ENCODE data around the gene VAMP5. TPM values are rescaled to one million over a fixed set of nuclear protein-coding genes. Genes with fewer than 3 reads are reported as not detected.

The VAMP5 gene
- total and polyA plus RNA-seq, 2 donors from 2014 or later: 46.0 to 145 TPM

- Histone ChIP-seq H3K27ac (ENCODE audit: low read depth in 2 of 2, low read length in 2 of 2) (no peak overlapping the region), H3K9ac (ENCODE audit: low read length in 3 of 3) (no peak overlapping the region), H3K4me1 (ENCODE audit: control insufficient read depth in 2 of 3, insufficient read depth in 2 of 3, low read depth in 1 of 3, low read length in 3 of 3) (peaks cover 0 to 7% (median 6%) of the 10 kb centered on the region in 3 donors), H3K36me3 (ENCODE audit: control insufficient read depth in 2 of 3, insufficient read depth in 3 of 3, low read length in 3 of 3) (peaks cover 4 to 28% (median 26%) of the 10 kb centered on the region in 3 donors), H3K4me3 (ENCODE audit: low read length in 3 of 3) (no peak overlapping the region), H3K27me3 (ENCODE audit: control insufficient read depth, insufficient read depth, low read length) (no peaks in the 10 kb centered on the region), H3K9me3 (ENCODE audit: control insufficient read depth in 2 of 3, insufficient read depth in 1 of 3, low read length in 3 of 3) (no peaks in the 10 kb centered on the region)
- TF ChIP-seq CTCF (IDR thresholded peaks at IDR 0.05; ENCODE audit: borderline replicate concordance, extremely low read depth, insufficient read depth): no peak
- DNase-seq (no peak), FAIRE-seq (no peak)
- intact Hi-C loops (cut with DNase I): no loop called here
Observed at GRCh38 chr2:85619617-85620016, 35.4 kb downstream of the VAMP5 start.

- DNase-seq (no peak), FAIRE-seq (no peak)
- no peak overlapping the region for H3K27ac ChIP-seq (ENCODE audit: low read depth in 2 of 2, low read length in 2 of 2)
- intact Hi-C loops (cut with DNase I): no loop called here
- H3K4me3 ChIP-seq (ENCODE audit: low read length in 3 of 3): no peak overlapping the region
- peaks cover 0 to 7% (median 6%) of the 10 kb centered on the region in 3 donors for H3K4me1 ChIP-seq (ENCODE audit: control insufficient read depth in 2 of 3, insufficient read depth in 2 of 3, low read depth in 1 of 3, low read length in 3 of 3)
- H3K9me3 ChIP-seq (ENCODE audit: control insufficient read depth in 2 of 3, insufficient read depth in 1 of 3, low read length in 3 of 3): no peaks in the 10 kb centered on the region
- H3K36me3 ChIP-seq (ENCODE audit: control insufficient read depth in 2 of 3, insufficient read depth in 3 of 3, low read length in 3 of 3): peaks cover 7 to 39% (median 35%) of the 10 kb centered on the region in 3 donors
- no peak for TF ChIP-seq CTCF (IDR thresholded peaks at IDR 0.05; ENCODE audit: borderline replicate concordance, extremely low read depth, insufficient read depth)
- no peaks in the 10 kb centered on the region for H3K27me3 ChIP-seq (ENCODE audit: control insufficient read depth, insufficient read depth, low read length)
- H3K9ac ChIP-seq (ENCODE audit: low read length in 3 of 3): no peak overlapping the region
Observed at GRCh38 chr2:85621338-85621737, 37.1 kb downstream of the VAMP5 start.

GRCh38 chr2:85623991-85624390 lies 39.8 kb downstream of the VAMP5 start:
- Histone ChIP-seq H3K9me3 (ENCODE audit: control insufficient read depth in 2 of 3, insufficient read depth in 1 of 3, low read length in 3 of 3) (no peaks in the 10 kb centered on the region), H3K27ac (ENCODE audit: low read depth in 2 of 2, low read length in 2 of 2) (no peak overlapping the region), H3K27me3 (ENCODE audit: control insufficient read depth, insufficient read depth, low read length) (no peaks in the 10 kb centered on the region), H3K4me3 (ENCODE audit: low read length in 3 of 3) (no peak overlapping the region), H3K4me1 (ENCODE audit: control insufficient read depth in 2 of 3, insufficient read depth in 2 of 3, low read depth in 1 of 3, low read length in 3 of 3) (no peaks in the 10 kb centered on the region), H3K36me3 (ENCODE audit: control insufficient read depth in 2 of 3, insufficient read depth in 3 of 3, low read length in 3 of 3) (peaks cover 7 to 53% (median 34%) of the 10 kb centered on the region in 3 donors), H3K9ac (ENCODE audit: low read length in 3 of 3) (no peak overlapping the region)
- DNase-seq: no peak
- no peak for TF ChIP-seq CTCF (IDR thresholded peaks at IDR 0.05; ENCODE audit: borderline replicate concordance, extremely low read depth, insufficient read depth)
- FAIRE-seq: no peak
- intact Hi-C loops (cut with DNase I): no loop called here

- intact Hi-C loops (cut with DNase I): no loop called here
- no peaks in the 10 kb centered on the region for H3K9me3 ChIP-seq (ENCODE audit: control insufficient read depth in 2 of 3, insufficient read depth in 1 of 3, low read length in 3 of 3)
- H3K9ac ChIP-seq (ENCODE audit: low read length in 3 of 3): no peak overlapping the region
- peaks cover 6 to 53% (median 29%) of the 10 kb centered on the region in 3 donors for H3K36me3 ChIP-seq (ENCODE audit: control insufficient read depth in 2 of 3, insufficient read depth in 3 of 3, low read length in 3 of 3)
- no peaks in the 10 kb centered on the region for H3K4me1 ChIP-seq (ENCODE audit: control insufficient read depth in 2 of 3, insufficient read depth in 2 of 3, low read depth in 1 of 3, low read length in 3 of 3)
- no peaks in the 10 kb centered on the region for H3K27me3 ChIP-seq (ENCODE audit: control insufficient read depth, insufficient read depth, low read length)
- FAIRE-seq (no peak), DNase-seq (no peak)
- H3K4me3 ChIP-seq (ENCODE audit: low read length in 3 of 3): no peak overlapping the region
- H3K27ac ChIP-seq (ENCODE audit: low read depth in 2 of 2, low read length in 2 of 2): no peak overlapping the region
- TF ChIP-seq CTCF (IDR thresholded peaks at IDR 0.05; ENCODE audit: borderline replicate concordance, extremely low read depth, insufficient read depth): no peak
Observed at GRCh38 chr2:85628658-85629057, 44.4 kb downstream of the VAMP5 start.
